Mesenteric fat pad (tissue), 1 donor: ENCODE data around the gene RTKN2. TPM values are rescaled to one million over a fixed set of nuclear protein-coding genes. Genes with fewer than 3 reads are reported as not detected.

Experiments
- total RNA-seq: library from RNA; stranded (reverse); fragmentation: NEBNext Ultra II Directional; extraction: Animal tissue kit (Norgen Biotek cat#: 25700); gene quantifications from one replicate; pipeline ENCODE4 v1.2.1, GENCODE V29; 2021
- donor health status: DM: yes; HTN: yes; CAD: no.

RTKN2 gene
- total RNA-seq, 1 donor from 2014 or later: 0.06 TPM

Other genes starting within 250 kb of the RTKN2 start
- gene ZNF365, start 105.5 kb upstream of the RTKN2 start, total RNA-seq: not detected